ENCODE data around the gene RFX8.
"Not testable (repeated sequence)": the region's sequence is repeated elsewhere in the genome, so short reads cannot be mapped to it uniquely, and the experiment has no call there.

The RFX8 gene

GRCh38 chr2:101438555-101438954, 36.4 kb downstream of the RFX8 start:
- not testable (repeated sequence) for DNase-seq

- no peak for DNase-seq
These were observed 39.7 kb downstream of the RFX8 start for GRCh38 chr2:101435001-101435862.

- DNase-seq = no peak
These were observed 41.4 kb downstream of the RFX8 start for GRCh38 chr2:101433465-101433864.

- DNase-seq = no peak
These were observed 42.3 kb downstream of the RFX8 start for GRCh38 chr2:101432411-101433181.

GRCh38 chr2:101431486-101431885, 43.4 kb downstream of the RFX8 start:
- no peak for DNase-seq

GRCh38 chr2:101430156-101430555, 44.8 kb downstream of the RFX8 start:
- no peak for DNase-seq

GRCh38 chr2:101429453-101429852, 45.5 kb downstream of the RFX8 start:
- no peak for DNase-seq

- DNase-seq = no peak
These were observed 46.3 kb downstream of the RFX8 start for GRCh38 chr2:101428422-101429176.

- no peak for DNase-seq
These were observed 47.2 kb downstream of the RFX8 start for GRCh38 chr2:101427743-101428142.

GRCh38 chr2:101427240-101427639, 47.7 kb downstream of the RFX8 start:
- DNase-seq = no peak

GRCh38 chr2:101426822-101427221, 48.1 kb downstream of the RFX8 start:
- no peak for DNase-seq

GRCh38 chr2:101420623-101421022, 54.3 kb downstream of the RFX8 start:
- DNase-seq = no peak

GRCh38 chr2:101419096-101419663, 55.7 kb downstream of the RFX8 start:
- DNase-seq = no peak

- DNase-seq = no peak
These were observed 56.3 kb downstream of the RFX8 start for GRCh38 chr2:101418460-101419095.

- DNase-seq = no peak
These were observed 58.3 kb downstream of the RFX8 start for GRCh38 chr2:101416609-101417008.

GRCh38 chr2:101415884-101416283, 59.0 kb downstream of the RFX8 start:
- DNase-seq = no peak

GRCh38 chr2:101415220-101415619, 59.7 kb downstream of the RFX8 start:
- DNase-seq = no peak

- DNase-seq = no peak
These were observed 62.7 kb downstream of the RFX8 start for GRCh38 chr2:101412092-101412694.

GRCh38 chr2:101410746-101411145, 64.2 kb downstream of the RFX8 start:
- no peak for DNase-seq

GRCh38 chr2:101410114-101410513, 64.8 kb downstream of the RFX8 start:
- DNase-seq = no peak

GRCh38 chr2:101409699-101410098, 65.2 kb downstream of the RFX8 start:
- DNase-seq = no peak

GRCh38 chr2:101408925-101409324, 66.0 kb downstream of the RFX8 start:
- DNase-seq = no peak

Measured in NCI-H1436 treated with DMSO at 0.1 percent for 48 hours (cell line).